Activated CD4-positive, CD25-positive, alpha-beta regulatory T cell treated with anti-CD3 and anti-CD28 coated beads, Interleukin-2, amount 50 U/mL, for 24 hours (primary cell): Measurements from ENCODE around the gene CASP1.

Source experiments
- ATAC-seq, 2 donors: fragments of 150-1000 bp; cut with Tn5 transposase; one replicate each; pipeline ENCODE4 v1.10.0; 2021; ENCODE audit warnings: mild to moderate bottlenecking in 1 of 2, moderate library complexity in 1 of 2

The CASP1 gene

DNA sequence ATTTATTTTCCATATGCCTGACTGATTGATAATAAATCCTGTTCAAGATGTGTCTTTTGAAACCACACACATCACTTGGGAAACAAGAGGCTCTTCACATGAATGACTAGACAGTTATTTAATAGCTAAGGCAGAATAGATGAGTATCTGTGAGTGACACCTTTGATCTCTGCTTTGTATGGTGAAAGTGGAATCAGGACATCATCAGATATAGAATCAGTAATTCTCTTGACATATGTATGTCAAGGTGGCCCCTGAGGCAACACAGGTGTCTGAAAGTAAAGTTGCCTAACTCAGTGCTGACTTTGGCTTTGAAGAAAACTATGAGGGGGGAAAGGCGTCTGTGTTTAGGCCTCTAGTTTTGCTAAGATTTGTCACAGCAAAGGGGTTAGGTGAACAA lies 55.1 kb downstream of the CASP1 start:
- ATAC-seq, result no peak
